ENCODE results near the gene LBHD1. TPM values are rescaled to one million over a fixed set of nuclear protein-coding genes. Genes with fewer than 3 reads are reported as not detected.

Gene LBHD1
- total RNA-seq, 1 experiment from 2014 or later = 10.4 TPM

DNA sequence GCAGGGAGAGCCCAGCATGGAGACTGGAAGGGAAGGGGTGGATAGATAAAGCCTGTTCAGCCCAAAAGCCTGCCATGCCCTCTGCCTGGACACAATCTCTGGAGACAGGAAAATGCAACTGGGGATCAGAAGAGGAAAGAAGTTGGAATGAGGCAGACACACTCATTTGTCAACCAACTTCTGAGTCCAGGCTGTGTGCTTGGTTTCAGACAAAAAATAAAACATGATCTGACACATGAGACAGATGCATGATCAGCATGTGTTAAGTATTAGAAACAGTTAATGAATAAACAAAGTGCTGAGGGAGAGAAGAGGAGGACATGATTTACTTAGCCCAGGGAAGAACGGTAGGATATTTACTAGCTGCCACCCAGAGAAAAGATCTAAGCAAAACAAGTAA lies 16.4 kb upstream of the LBHD1 start:
- Mint-ChIP-seq H3K4me3 (no peak overlapping the region), H3K27ac (peak overlapping the region in 1 of 3 experiments; percentile 38; a peak in 2 of 7 replicates), H3K36me3 (ENCODE audit: insufficient read depth in 1 of 3, low read depth in 3 of 3) (peaks cover 9 to 29% (median 28%) of the 10 kb centered on the region in 3 experiments; a peak in 5 of 7 replicates), H3K9me3 (no peaks in the 10 kb centered on the region; a peak in 1 of 5 replicates), H3K4me1 (peaks cover 0 to 10% of the 10 kb centered on the region in 2 experiments; a peak in 3 of 4 replicates), H3K27me3 (ENCODE audit: low read depth) (no peaks in the 10 kb centered on the region)
- Histone ChIP-seq H2BK20ac (ENCODE audit: low read depth, low read length, poor library complexity, severe bottlenecking) (no peak overlapping the region), H3K14ac (ENCODE audit: insufficient read depth, low read length) (no peak overlapping the region), H3T11ph (ENCODE audit: low read length) (no peak overlapping the region), H3K79me2 (ENCODE audit: insufficient read depth, low read length) (no peaks in the 10 kb centered on the region), H4K8ac (replicated peaks; ENCODE audit: insufficient read length, low read depth, low read length) (no peak overlapping the region), H4K91ac (ENCODE audit: insufficient read length, low read depth, low read length) (no peak overlapping the region), H3K27ac (ENCODE audit: insufficient read length, low read depth, low read length) (no peak overlapping the region), H4K20me1 (ENCODE audit: control insufficient read depth, insufficient read depth, insufficient read length) (no peaks in the 10 kb centered on the region), H3K23me2 (ENCODE audit: insufficient read length, low read depth, low read length, poor library complexity, severe bottlenecking) (no peaks in the 10 kb centered on the region), H2BK5ac (ENCODE audit: insufficient read length, low read length) (no peak overlapping the region), H3K4me1 (ENCODE audit: insufficient read depth, low read length) (no peaks in the 10 kb centered on the region), H3K9ac (ENCODE audit: extremely low read depth, insufficient read length, low read length) (no peak overlapping the region), H3K23ac (ENCODE audit: insufficient read length, low read depth, low read length) (no peak overlapping the region), H3K4ac (ENCODE audit: low read depth, low read length) (no peak overlapping the region), H2AFZ (ENCODE audit: low read length) (no peak overlapping the region), H3K4me2 (ENCODE audit: insufficient read depth, insufficient read length, low read length) (no peak overlapping the region), H3K18ac (ENCODE audit: insufficient read length, low read depth, low read length) (no peak overlapping the region), H3K27me3 (ENCODE audit: insufficient read depth, low read length) (no peaks in the 10 kb centered on the region), H4K5ac (ENCODE audit: insufficient read length, low read depth, low read length) (no peak overlapping the region), H3K9me3 (ENCODE audit: control insufficient read depth, low read depth, low read length) (no peaks in the 10 kb centered on the region), H3K56ac (ENCODE audit: insufficient read length, low read depth, low read length) (no peak overlapping the region), H2BK12ac (ENCODE audit: insufficient read length, low read depth, low read length) (no peak overlapping the region), H2AK5ac (ENCODE audit: insufficient read length, low read length) (no peak overlapping the region), H2BK15ac (ENCODE audit: low read depth, low read length) (no peak overlapping the region), H3K79me1 (ENCODE audit: insufficient read depth, low read depth, low read length, poor library complexity, severe bottlenecking) (no peaks in the 10 kb centered on the region), H2BK120ac (ENCODE audit: low read depth, low read length, poor library complexity, severe bottlenecking) (no peak overlapping the region)
- no peak for DNase-seq
- TF ChIP-seq, protein P1, sequence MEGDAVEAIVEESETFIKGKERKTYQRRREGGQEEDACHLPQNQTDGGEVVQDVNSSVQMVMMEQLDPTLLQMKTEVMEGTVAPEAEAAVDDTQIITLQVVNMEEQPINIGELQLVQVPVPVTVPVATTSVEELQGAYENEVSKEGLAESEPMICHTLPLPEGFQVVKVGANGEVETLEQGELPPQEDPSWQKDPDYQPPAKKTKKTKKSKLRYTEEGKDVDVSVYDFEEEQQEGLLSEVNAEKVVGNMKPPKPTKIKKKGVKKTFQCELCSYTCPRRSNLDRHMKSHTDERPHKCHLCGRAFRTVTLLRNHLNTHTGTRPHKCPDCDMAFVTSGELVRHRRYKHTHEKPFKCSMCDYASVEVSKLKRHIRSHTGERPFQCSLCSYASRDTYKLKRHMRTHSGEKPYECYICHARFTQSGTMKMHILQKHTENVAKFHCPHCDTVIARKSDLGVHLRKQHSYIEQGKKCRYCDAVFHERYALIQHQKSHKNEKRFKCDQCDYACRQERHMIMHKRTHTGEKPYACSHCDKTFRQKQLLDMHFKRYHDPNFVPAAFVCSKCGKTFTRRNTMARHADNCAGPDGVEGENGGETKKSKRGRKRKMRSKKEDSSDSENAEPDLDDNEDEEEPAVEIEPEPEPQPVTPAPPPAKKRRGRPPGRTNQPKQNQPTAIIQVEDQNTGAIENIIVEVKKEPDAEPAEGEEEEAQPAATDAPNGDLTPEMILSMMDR (conservative IDR thresholded peaks at IDR 0.05) = no peak
- WGBS (ENCODE audit: extremely low coverage, insufficient read length, low lambda C conversion rate) = no CpG with 5 or more reads among the region's 1 CpG

Data from H9 (cell line).